ENCODE measurements around the gene PRRT3.
"Not testable (repeated sequence)": the region's sequence is repeated elsewhere in the genome, so short reads cannot be mapped to it uniquely, and the experiment has no call there.

PRRT3 gene

DNA sequence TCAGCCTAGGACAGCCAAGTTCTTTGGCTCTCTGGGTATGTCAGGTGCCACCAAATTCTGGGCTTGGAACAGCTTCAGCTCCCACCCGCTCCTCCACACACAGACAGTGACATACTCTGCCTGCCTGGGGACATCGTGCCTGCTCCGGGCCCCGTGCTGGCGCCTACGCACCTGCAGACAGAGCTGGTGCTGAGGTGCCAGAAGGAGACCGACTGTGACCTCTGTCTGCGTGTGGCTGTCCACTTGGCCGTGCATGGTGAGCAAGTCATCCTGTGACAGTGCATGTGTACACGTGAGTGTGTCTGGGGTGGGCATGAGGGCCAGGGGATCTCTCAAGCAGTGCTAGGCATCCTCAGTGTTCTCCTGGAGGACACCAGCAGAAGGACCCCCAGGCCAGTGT, 34.4 kb downstream of the PRRT3 start:
- DNase-seq, result no peak

DNA sequence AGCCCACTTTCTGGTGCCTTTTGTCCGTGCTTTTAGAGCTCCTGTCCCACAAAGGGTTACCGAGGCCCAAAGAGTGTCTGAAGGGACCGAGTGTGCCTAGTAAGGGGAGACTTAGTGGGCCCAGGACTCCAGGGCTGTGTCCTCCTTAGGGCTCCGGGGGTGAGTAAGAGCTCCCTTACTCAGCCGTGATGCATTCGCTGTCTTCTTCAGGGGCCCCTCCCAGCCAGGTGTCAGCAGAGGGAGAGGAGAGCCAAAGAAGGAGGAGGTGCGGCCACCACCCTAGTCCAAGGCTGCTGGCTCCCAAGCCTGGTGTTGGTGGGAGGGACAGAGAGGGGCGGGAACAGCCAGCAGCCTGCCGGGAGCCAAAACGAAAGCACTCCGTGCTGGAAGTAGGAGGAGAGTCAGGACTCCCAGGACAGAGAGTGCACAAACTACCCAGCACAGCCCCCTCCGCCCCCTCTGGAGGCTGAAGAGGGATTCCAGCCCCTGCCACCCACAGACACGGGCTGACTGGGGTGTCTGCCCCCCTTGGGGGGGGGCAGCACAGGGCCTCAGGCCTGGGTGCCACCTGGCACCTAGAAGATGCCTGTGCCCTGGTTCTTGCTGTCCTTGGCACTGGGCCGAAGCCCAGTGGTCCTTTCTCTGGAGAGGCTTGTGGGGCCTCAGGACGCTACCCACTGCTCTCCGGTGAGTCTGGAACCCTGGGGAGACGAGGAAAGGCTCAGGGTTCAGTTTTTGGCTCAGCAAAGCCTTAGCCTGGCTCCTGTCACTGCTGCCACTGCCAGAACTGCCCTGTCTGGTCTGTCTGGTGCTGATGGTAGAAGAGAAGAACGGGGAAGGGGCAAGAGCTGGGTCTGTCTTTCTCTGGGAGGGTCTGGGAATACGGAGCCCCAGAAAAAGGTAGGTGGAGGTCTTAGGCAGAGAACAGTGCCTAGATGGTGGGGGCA, 35.2 kb downstream of the PRRT3 start, which contains the start of gene IL17RC:
Gene IL17RC (plus strand): TSS at position 365 of the 947 bp plus-strand sequence. CDS start 218 bp downstream, at position 583.
- no peak for DNase-seq

DNA sequence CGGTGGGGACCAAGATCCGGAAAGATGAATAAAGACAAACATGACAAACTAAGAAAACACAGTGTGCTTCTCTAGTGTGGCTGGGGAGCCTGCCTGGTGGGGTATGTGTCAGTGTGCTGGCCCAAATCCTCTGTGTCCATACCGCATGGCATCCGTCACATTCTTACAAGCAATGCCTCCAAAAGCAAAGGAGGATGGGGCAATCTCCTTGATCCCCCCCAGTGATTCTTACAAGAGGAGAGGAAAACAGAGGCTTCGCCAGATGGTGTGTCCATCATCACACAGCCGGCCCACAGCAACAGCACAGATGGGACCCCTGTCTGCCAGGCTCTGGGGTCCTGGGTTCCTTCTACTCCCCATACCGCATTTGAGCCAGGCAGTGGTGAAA, 35.9 kb downstream of the PRRT3 start:
- no peak for DNase-seq

DNA sequence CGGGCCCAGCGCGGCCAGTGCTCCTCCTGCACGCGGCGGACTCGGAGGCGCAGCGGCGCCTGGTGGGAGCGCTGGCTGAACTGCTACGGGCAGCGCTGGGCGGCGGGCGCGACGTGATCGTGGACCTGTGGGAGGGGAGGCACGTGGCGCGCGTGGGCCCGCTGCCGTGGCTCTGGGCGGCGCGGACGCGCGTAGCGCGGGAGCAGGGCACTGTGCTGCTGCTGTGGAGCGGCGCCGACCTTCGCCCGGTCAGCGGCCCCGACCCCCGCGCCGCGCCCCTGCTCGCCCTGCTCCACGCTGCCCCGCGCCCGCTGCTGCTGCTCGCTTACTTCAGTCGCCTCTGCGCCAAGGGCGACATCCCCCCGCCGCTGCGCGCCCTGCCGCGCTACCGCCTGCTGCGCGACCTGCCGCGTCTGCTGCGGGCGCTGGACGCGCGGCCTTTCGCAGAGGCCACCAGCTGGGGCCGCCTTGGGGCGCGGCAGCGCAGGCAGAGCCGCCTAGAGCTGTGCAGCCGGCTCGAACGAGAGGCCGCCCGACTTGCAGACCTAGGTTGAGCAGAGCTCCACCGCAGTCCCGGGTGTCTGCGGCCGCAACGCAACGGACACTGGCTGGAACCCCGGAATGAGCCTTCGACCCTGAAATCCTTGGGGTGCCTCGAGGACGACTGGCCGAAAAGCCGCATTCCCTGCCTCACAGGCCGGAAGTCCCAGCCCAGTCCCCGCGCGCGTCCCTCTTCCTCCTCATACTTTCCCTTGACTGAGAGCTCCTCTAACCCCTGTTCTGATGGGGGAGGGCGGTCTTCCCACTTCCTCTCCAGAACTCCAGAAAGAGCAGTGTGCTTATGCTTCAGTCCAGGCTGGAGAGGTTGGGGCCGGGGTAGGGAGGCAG, 36.7 kb downstream of the PRRT3 start:
- DNase-seq, result peak; percentile 5

GRCh38 chr3:9914559-9915253, 37.5 kb downstream of the PRRT3 start:
- no peak for DNase-seq

DNA sequence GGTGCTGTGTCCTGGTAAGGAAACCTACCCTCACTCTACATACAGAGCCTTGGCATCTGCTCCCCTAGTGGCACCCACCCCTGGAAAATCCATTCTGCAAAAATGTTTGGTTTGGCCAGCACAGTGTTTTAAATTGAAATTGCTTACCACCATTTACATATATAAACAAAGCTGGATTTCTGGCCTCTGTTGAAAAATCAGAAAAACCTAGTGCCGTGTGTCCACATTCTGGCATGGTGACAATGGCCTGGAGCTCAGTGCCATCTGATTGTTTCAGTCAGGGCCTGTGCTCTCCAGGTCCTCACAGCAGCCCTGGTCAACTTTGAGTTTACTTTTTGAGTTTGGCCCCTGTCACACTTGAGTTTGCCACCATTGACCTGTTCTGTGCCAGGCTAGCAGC, 38.2 kb downstream of the PRRT3 start:
- DNase-seq, result no peak

- DNase-seq, result no peak
Measured at GRCh38 chr3:9913601-9914000, 38.6 kb downstream of the PRRT3 start.

DNA sequence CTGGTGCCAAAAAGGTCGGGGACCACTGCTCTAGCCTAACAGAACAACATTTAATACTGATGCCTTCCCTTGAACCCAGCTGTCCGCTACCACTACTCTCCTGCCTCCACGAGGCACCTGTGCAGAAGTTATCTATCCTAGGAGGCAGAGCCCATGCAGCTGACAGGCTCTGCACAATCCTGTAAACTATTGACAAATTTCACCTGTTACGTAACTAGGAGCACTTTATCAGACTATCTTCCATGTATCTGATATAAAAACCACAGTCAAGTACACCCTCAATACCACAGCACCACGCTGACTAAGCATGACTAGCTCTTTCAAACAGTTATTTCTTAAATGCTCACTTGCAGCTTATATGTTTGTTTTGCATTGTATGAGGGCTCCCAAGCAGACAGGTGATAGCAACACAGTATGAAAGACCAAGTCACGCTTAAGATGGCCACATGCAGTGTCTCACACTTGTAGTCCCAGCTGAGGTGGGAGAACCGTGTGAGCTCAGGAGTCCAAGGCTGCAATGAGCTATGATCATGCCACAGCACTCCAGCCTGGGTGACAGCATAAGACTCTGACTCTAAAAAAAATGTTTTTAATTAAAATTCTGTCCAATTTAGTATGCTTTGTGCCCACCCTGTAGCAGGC, 39.8 kb downstream of the PRRT3 start:
- no peak for DNase-seq

- DNase-seq, result no peak
Measured at GRCh38 chr3:9911863-9912262, 40.3 kb downstream of the PRRT3 start.

- no peak for DNase-seq
Measured at GRCh38 chr3:9909221-9910013, 42.8 kb downstream of the PRRT3 start.

GRCh38 chr3:9908286-9908685, 43.9 kb downstream of the PRRT3 start:
- DNase-seq, result no peak

GRCh38 chr3:9906480-9906879, 45.7 kb downstream of the PRRT3 start:
- no peak for DNase-seq

GRCh38 chr3:9903904-9904303, 48.3 kb downstream of the PRRT3 start:
- DNase-seq, result no peak

DNA sequence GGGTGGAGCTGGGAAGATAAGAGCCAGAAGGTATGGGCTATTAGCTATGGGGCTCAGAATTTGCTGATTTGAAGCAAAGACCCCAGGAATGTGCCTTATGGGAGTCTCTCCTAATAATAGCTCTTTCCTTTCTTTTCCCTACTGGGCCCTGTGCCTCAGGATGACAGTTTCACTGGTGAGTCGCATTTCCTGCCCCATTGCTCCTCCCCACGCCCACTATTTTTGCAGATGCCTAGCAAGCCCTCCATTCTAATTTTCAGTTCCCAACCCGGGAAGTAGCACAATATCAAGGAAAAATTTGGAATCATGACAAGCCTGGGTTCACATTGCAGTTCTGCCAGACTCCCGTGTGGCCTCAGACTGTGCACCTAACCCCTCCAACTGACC, 49.0 kb downstream of the PRRT3 start:
- DNase-seq, result no peak

DNA sequence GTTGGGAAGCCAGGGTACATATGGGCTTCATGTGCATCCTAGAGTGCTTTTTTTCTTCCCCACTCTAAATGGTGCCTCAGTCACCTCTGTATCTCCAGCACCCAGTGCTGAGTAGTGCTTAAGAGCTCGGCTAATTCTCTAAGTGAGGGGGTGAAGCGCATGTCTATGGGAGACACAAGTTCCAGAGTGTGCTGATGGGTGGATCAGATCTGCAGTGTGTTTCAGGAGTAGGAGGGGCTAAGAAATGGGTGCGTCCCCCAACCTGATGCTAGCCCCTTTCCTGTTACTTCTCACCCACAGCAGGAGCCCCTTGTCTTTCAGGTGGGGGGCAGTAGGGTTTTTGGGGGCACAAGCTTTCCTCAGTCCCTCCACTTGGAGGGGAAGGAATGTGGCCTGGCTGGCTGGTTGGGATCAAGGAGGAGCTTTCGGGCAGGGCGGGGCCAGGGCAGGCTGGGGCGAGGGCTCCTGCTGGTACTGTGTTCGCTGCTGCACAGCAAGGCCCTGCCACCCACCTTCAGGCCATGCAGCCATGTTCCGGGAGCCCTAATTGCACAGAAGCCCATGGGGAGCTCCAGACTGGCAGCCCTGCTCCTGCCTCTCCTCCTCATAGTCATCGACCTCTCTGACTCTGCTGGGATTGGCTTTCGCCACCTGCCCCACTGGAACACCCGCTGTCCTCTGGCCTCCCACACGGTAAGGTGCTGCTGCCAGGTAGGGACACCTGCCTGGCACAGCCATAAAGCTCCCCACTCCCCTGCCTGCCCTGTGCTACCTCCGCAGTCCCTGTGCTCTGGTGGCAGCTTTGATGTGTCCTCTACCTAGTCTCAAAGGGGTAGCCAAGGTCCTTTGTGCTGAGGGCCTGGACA, 49.6 kb downstream of the PRRT3 start, which contains the start of gene IL17RE:
Gene IL17RE (plus strand): TSS at position 477 of the 866 bp plus-strand sequence. CDS start 85 bp downstream, at position 562.
- no peak for DNase-seq

GRCh38 chr3:9901967-9902366, 50.2 kb downstream of the PRRT3 start:
- DNase-seq, result no peak

DNA sequence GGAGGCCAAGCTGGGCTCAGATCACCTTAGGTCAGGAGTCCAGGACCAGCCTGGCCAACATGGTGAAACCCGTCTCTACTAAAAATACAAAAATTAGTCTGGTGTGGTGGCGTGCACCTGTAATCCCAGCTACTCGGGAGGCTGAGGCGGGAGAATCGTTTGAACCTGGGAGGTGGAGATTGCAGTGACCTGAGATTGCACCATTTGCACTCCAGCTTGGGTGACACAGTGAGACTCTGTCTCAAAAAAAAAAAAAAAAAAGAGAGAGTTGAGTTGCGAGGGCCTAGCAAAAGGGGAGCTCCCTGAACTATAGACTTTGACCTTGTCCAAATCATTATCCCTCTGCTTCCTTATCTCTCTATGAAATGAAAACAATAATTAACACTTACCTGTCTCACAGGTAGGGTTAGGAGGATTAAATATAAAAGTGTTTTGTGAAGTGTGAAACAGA, 51.2 kb downstream of the PRRT3 start:
- not testable (repeated sequence) for DNase-seq

DNA sequence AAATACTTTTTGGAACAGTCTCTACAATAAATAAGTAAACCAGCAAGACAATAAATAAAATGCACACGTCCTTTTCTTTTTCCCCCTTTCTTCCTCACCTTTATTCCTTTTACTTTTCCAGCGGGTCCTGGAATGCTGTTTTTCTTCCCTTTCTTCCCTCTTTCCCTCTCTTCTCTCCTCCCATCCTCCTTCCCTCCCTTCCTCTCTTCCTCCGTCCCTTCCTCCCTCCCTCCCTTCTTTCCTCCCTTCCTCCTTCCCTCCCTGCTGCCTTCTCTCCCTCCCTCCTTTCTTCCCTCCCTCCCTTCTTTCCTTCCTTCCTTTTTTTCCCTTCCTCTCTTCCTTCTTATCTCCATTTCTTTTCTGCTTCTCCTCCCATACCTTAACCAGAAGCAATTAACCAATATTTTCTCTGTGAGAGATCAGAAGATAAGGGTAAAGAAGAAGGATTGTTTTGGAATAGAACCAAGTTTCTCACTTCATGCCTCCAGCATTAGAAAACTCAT, 52.9 kb downstream of the PRRT3 start:
- no peak for DNase-seq

- DNase-seq, result no peak
Measured at GRCh38 chr3:9898467-9899241, 53.6 kb downstream of the PRRT3 start.
